ENCODE results near the gene KSR1.

DNA sequence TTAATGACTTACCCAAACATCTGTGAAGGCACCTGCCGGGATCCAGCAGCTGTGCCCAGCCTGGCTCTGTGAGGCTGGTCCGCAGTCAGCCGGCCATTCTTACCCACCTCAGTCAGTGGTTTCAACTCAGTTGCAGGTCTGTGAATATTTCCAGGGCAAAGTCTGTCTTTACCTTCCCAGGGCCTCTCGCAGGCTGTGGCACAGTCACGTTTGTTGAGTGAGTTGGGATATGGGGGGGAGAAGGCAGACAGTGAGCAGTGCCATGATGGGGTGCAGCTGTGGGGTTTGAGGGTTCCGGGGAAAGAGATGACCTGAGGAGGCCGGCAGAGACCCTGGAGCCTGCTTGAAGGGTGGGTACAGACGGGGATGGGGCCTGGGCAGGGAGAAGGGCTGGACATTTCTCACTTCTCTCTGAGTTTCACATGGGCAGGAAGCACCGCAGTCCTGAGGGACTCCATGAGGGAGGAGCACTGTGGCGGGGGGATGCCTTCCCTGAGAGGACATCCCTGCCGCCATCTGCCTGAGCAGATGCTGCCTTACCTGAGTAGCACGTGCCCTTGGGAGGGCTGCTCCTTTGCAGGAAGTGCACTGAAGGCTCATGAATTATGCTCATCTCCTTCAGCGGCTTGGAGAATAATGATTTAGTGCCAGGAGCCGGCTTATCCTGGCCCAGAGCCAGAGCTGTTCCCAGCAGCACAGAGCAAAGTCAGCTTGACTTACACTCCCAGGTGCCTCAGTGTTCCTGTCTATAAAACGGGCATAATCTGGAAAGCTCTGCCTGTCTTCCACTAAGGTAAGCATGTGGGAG, 48.1 kb downstream of the KSR1 start:
- TF ChIP-seq CTCF (IDR thresholded peaks at IDR 0.05), result no peak
- TF ChIP-seq POLR2A (IDR thresholded peaks at IDR 0.05), result no peak

All from breast epithelium (tissue), 3 donors.